Stimulated activated naive CD4-positive, alpha-beta T cell treated with Interleukin-2 at 50 U/mL for 16 hours (primary cell): ENCODE data around the gene CDH15.

Source experiments
- DNase-seq: peaks from one replicate; lab custom pipeline; 2025; lab: John Stamatoyannopoulos, UW

The CDH15 gene

DNA sequence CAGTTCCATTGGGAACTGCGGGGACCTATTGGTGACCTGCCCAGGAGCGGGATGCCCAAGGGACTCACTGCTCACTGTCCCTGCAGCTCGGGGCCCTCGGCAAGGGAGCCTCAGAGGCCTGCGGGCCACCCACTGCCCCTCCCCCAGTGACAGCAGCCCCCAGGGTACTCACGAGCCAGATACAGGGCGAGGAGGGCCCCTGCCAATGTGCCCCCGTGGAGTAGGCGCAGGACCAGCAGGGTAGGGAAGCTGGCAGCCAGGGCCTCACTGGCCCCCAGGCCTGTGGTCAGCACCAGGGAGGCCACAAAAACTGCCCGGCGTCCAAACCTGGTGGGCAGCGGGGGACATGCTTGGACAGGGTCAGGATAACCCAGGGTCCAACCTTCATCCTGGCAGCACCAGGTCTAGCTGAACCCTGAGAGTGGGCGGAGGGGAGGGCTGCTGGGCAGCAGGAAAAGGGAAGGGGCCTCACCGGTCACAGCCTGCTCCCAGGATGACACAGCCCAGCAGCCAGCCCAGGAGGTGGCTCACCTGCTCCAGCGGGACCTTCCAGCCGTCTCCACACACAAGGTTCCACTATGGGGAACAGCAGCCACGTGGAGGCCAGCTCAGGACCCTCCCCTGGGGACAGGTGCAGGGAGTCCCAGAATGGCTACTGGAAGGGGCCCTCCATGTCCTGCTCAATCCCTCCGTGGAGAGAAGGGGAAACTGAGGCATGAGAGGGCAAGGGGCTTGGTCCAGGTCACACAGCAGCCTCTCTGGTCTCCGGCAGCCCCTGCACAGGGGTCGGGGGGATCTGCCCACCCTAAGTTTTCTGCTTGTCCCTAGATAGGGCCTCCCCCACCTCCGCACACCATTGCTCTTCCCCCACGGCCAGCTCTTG lies 27.9 kb downstream of the CDH15 start:
- no peak for DNase-seq

DNA sequence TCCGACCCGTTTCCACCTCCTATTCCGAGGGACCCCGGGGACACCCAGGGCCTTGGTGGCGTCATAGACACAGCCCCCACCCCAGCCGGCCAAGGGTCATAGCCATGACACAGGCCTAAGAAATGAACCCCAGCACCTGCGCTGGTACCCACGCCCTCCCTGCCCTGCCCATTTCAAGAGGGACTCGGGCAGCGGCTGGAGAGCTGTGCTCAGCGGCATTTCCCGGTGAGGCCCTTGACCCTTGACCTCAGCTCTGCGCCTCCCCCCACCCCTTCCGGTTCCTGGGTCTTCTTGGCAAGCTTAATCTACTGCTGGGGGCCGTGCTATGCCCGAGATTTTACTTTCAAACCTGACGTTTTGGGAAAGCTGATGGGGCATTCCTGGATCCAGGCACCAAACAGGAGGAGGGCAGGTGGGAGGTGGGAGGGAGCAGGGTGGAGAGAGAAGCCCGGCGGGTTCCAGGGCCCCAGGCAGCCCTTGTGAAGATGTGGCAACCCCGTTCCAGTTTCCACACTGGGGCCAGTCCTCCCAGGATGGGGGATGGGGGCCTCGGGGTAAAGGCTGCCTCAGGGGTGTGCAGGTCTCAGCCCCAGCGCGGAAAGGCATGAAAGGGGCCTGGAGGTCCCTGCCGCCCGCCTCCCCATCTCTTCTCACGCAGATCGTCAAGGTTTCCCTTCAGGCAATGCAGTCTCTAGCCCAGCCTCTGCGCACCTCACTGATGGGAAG lies 28.7 kb downstream of the CDH15 start, which contains the start of gene SLC22A31:
Gene SLC22A31 (minus strand): TSS at position 414 of the 726 bp plus-strand sequence. CDS start 36 bp downstream, at position 378.
- no peak for DNase-seq

DNA sequence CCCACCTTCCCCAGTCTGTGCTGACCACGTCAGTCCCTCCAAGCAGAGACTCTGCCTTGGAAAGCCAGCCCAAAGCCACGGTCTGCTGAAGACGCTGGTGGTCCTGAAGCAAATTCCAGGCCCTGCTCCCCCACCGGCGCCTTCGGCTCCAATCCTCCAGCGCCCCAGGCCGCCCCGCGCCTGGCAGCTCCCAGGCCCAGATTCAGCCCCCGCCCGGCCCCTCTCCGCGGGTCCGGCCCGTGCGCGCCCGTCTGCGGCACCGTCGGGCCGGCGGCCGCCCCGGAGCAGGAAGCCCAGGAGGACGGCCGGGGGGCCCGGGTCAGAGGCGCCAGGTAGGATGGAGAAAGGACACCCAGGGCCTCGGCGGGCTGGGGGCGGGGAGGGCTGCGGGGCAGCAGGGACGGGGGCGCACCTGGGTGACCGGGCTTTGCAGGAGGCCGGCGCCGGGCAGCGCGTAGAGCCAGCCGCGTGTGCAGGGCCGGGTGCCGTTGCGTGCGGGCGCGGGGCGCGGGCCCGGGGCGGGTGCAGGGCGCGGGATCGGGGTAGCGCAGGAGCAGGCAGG lies 29.4 kb downstream of the CDH15 start:
- DNase-seq = no peak

DNA sequence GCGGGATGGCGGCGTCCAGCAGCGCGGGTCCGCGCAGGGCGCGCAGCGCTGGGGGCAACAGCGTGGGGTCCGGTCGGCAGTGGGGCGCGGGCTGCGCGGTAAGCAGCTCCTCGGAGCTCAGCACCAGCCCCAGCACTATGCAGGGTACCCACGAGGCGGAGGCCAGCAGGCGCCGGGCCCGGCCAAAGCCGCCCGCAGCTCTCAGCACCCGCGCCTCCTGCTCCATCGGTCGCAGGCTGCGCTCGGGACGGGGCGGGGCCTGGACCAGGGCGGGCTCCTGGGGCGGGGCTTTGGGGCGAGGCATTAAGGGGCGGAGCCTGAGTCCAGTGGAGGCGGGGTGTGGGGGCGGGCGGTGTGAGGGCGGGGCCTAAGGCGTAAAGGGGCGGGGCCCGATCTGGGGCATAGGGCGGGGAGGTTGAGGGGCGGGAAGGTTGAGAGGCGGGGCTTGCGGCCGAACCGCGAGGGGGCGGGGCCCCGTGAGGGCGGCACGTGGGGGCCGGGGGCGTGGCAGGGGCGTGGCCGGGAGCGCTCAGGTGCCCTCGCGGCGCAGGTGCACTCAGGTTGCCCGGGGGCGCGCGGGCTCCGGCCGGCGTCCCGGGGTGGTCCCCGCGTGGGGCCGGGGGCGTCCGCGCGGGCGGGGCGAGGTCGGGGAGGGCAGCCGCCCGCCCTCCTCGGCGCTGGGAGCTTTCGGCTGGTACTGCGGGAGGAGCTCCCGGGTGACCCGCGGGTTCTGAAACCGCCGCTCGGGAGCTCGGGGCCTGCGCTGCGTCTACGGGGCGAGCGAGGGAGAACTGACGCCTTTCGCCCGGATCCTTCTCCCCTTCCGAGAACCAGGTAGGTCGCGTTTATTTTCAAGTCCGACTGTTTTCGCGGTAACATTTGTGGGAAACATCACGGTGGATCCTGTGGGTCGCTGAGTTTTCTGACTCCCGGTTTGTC lies 30.2 kb downstream of the CDH15 start:
- DNase-seq = peak; percentile 65

DNA sequence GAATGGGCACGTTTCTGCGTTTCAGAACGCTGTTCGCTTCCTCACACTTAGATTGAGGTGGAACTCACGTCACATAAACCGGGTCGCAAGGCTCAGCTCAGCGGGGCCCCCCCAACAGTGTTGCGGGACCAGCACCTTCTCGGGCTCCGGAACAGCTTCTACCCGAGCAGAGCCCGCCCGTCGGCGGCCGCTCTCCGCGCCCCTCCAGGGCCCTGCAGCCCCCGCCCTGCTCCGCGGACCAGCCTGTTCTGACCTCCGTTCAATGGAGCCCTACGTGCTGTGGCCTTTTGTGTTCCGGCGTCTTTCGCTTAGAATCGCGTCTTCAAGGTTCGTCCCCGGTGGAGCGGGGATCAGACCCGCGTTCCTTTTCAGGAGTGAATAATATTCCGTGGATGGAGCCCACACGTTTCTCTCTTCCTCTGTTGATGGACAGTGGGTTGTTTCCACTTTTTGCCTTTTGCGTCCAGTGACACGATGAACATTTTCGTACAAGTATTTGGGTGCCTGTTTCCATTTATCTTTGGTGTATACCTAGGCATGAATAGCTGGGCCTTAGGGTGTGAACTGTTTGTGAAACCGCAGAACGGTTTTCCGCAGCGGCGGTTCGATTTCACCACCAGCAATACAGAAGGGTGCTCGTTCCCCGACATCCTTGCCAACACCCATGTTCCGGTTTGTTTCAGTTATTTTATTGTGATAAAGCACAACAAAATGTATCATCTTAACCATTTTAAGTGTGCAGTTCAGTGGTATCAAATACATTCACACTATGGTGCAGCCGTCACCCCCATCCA lies 31.1 kb downstream of the CDH15 start:
- DNase-seq = no peak

DNA sequence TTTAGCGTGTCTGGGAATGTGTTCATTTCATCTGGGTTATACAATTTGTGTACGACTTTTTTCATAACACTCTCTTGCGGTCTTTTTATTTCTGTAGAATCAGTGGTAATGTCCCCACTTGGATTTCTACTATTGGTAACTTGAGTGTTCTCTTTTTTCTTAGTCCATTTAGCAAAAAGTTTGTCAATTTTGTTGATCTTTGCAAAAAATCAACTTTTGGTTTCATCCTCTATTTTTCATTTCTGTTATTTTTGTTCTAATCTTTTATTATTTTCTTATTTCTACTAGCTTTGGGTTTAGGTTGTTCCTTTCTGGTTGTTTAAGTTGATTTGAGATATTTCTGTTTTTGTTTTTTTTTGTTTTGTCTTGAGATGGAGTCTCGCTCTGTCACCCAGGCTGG lies 36.4 kb downstream of the CDH15 start:
- no peak for DNase-seq

DNA sequence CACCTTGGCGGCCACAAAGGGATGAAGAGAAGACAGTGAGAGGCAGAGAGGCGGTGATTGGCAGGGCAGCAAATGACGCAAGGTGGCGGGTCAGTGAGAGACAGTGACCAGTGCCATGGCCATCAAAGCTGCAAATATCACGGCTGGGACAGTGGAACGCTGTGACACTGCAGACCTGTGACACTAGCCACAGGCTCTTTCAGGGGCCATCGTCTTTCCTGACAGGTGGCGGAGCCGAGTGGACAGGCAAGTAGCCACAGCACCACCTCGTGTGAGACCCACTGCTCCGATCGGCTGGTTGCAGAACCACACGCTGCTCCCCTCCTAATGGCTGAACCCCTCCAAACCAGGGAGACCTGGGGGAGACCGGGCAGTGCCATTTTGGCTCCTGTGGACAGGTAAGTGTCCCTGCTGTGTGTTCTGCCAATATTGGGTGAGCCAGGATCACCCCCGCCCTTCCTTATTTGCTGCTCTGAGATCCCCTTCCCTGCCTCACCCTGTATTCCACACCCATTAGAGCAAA lies 38.0 kb downstream of the CDH15 start:
- DNase-seq = no peak

DNA sequence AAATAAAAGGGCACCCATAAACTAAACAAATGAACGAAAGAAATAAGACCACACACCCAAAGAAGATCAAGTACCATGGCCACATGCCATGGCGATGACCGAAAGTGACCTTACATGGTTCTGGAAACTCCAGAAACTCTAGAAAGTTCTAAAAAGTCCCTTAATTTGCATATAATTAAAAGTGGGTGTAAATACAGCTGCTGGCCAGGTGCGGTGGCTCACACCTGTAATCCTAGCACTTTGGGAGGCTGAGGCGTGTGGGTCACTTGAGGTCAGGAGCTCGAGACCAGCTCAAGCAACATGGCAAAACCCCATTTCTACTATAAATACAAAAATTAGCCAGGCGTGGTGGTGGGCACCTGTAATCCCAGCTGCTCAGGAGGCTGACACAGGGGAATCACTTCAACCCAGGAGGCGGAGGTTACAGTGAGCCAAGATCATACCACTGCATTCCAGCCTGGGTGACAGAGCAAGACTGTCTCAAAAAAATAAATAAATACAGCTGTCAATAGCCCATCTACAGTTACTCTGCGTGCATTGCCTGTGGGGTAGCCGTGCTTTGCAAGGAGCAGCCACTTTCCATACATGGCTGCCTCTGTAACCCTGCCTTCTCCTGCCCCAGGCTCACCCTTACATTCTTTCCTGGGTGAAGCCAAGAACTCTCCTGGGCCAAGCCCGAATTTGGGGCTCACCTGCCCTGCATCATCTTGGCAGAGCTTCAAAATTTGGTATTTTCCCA lies 38.8 kb downstream of the CDH15 start:
- DNase-seq = no peak

DNA sequence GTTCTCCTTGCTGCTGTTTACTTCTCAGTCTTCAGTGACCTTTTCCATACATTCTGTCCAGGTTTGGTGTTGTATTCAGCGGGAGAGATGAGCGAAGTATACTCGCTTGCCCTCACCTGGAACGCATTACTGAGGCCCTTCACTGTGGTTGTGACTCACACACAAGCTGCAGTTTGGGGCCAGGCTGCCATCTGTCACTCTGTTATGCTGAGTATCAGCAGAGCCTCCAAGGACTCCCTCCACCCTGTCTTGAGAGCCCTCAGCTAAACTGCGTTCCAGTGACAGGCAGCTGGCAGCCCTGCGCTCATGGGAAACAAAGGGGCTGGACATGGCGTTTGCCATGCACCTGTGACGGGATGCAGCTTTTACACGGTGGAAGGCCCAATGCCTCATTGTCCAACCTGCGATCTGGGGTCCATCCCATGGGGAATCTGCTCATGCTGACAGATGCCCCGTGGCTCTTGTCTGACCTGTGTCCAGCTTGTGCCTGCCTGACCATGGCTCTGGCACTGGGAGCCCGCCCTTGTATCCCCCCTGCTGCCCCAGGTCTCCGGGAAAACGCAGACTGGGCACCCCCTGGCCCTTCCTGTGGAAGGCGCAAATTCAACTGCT lies 39.5 kb downstream of the CDH15 start:
- no peak for DNase-seq

DNA sequence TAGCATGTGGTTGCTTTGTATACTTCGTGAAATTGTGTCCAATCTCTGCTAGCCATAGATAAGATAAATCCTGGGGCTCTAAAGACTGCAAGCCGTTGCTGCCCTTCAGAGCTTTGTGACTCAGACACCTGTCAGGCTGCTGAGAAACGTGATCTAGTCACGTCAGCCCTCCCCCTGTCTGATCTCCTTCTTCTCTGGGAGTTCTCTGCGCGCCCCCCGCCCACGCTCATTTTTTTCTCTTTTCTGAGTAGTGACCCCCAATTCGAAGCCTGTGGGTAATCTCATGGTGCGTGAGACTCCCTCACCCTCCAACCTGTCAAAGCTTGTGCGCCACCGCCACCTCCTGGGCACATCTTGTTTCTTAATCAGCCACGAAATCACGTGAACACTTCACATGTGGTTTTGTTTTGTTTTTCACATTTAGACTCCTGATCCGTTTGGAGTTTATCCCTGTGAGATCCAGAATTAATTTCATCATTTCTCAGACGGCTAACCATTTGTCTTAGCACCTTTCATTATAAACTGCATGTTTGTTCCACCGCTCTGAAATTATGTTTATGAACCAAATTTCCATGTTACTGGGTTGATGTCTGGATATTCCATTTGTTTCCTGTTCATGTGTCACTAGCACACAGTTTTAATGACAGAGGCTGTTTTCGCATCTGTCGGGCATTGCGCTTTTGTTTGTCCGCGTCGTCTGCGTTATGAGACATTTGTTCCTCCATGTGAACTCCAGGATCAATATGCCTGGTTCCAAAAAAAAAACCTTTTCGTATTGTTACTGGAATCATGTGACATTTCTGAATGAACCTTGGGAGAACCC lies 45.0 kb downstream of the CDH15 start:
- peak; percentile 71 for DNase-seq

DNA sequence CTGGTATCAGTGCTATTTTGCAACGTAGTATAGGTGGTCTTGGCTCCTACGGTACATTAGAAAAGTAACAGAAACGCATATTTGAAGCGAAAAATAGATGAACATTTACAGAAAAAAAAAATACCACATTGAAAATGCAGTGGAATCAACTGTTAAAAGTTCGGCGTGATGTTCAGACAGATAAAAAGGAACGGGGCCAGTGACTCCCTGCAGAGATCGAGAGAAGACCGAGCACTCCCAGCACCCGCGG lies 45.5 kb downstream of the CDH15 start:
- no peak for DNase-seq

DNA sequence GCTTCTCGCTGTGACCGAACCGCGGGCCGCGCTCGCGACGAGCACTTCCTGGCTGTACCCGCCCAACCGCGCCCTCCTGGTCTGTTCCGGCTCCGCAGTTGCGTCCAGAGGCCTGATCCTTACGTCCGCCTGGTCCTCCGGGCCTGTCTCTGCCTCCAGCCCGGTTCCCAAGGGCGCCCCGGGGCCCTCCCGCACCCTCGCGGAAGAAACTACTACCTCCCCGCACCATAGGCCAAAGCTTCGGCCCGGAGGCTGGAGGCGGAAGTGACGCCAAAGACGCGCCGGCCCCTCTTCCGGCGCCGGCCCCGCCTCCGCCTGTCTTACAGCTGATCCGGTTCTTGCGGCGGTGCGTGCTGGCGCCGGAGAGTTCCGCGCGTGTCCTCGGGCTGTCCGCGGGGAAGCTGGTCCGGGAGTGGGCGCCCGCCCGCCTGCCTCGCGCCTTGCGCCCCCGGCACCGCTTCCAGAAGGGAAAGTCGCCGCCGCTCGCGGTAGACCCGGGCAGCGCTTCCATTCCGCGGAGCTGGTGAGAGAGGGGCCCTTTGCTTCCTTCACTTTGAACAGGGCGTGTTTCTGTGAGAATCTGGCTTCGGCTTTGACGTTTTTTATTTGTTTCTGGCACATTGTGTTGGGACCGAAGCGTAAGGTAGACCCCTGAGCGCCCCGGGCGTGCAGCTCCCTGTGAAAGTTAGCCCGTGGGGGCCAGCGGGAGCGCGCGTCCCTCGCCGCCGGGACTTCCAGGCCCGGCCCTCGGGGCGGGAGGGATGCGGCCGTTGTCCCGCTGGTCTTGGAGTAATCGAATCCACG lies 46.0 kb downstream of the CDH15 start, which contains the start of gene ZNF778:
Gene ZNF778 (plus strand): TSS at position 316 of the 804 bp plus-strand sequence. CDS start 3,425 bp downstream, outside the sequence.
- DNase-seq = peak; percentile 78

DNA sequence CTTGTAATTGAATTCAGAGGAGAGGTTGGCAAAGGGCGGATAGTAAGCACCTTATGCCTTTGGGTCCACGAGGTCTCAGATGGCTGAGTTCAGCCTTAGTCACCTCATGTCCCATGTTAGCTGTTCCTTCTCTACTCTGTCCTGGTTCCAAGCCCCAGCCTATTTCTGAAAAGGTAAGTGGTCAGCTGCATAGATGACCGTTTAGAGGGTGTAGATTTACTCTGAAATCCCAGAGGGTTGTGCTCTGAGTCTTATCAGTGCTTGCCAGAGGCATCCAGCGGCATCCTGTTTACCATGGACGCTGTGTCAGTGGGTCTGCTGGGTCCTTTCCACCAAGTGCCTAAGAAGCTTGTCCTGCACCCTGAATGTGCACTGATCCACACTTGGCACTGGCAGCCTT lies 47.8 kb downstream of the CDH15 start:
- DNase-seq = no peak

DNA sequence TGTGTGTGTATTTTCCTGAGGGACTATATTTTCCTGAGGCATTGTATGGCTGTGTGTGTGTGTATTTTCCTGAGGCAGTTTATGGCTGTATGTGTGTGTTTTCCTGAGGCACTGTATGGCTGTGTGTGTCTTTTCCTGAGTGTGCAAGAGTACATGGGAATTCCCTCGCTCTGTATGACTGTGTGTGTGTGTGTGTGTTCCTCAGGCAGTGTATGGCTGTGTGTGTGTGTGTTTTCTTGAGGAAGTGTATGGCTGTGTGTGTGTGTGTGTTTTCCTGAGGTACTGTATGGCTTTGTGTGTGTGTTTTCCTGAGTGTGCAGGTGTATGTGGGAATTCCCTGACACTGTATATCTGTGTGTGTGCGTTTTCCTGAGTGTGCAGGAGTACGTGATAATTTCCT lies 50.1 kb downstream of the CDH15 start:
- no peak for DNase-seq

DNA sequence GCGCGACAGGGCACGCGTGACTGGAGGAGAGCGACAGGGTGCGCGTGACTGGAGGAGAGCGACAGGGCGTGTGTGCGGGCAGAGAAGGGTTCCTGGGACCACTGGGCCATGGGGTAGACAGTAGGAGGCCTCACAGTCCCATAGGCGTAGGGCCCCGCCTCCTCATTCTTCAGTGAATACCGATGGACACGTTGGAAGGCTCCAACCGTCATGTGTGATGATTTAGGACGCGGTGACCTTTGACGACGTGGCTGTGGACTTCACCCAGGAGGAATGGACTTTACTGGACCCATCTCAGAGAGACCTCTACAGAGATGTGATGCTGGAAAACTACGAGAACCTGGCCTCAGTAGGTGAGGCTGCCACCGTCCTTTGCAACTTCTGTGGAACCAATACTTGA lies 51.4 kb downstream of the CDH15 start:
- no peak for DNase-seq

DNA sequence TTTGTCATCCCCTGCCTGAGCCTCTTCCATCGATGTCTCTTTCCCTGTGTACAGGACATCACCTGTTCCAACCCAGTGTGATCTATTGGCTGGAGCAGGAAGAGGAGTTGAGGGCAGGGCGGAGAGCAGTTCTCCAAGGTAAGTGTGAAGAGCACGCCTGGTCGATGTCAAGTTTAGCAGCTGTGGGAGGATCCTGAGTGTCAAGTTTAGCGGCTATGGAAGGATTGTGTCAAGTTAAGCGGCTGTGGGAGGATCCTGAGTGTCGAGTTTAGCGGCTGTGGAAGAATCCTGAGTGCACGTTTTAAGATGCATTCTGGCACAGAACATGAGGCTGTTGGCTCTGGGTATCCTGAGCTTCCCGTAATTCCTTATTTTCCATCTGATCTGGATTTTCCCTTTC lies 53.1 kb downstream of the CDH15 start:
- no peak for DNase-seq

DNA sequence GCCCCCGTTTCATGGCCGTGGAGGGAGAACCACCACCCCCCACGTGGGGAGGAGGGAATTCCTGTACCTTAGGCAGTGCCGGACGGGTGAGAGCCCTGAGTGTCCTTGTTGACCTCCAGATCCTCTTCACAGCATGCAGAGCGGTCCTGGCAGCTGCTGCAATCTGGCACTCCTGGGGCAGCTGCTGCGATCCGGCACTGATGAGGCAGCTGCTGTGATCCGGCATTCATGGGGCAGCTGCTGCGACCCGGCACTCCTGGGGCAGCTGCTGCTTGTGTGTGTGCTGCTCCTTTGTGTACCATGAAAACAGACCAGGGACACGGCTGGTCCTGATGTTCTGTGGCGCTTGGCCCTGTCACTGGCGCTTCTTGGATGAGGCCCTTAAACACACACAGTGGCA lies 58.7 kb downstream of the CDH15 start:
- no peak for DNase-seq

DNA sequence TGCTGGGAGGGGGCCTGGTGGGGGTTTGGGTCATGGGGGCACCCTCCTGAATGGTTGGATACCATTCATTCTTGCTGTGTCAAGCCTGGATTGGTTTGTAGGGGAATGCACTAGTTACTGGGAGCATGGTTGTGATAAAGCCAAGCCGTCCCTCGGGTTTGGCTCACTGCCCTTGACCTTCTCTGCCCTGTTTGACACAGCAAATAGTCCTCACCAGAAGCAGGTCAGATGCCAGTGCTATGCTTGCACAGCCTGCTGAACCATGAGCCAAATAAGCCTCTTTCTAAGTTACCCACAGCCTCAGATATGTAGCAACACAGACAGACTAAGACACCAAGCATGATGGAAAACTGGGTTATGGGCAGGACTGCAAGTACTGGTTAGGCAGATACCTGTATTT lies 60.6 kb downstream of the CDH15 start:
- no peak for DNase-seq
